Suprapubic skin (tissue), 4 donors: ENCODE data around the gene ROBO1. TPM values are rescaled to one million over a fixed set of nuclear protein-coding genes. Genes with fewer than 3 reads are reported as not detected.

ENCODE experiments used
- DNase-seq, 2 donors: peaks; one replicate each; pipeline ENCODE4 v3.0.0-alpha.2; 2019; ENCODE audit warnings: low spot score in 2 of 2
- H3K27ac ChIP-seq: fragments of 200-600 bp; sonication (generic); one replicate; pipeline ENCODE4 v1.5.1; 2019
- H3K27me3 ChIP-seq: fragments of 200-600 bp; sonication (generic); one replicate; pipeline ENCODE4 v1.5.1; 2019
- H3K36me3 ChIP-seq: fragments of 200-600 bp; sonication (generic); one replicate; pipeline ENCODE4 v1.5.1; 2019
- H3K4me1 ChIP-seq: fragments of 200-600 bp; sonication (generic); one replicate; pipeline ENCODE4 v1.5.1; 2019
- H3K4me3 ChIP-seq: fragments of 200-600 bp; sonication (generic); one replicate; pipeline ENCODE4 v1.5.1; 2019; ENCODE audit warnings: mild to moderate bottlenecking
- H3K9me3 ChIP-seq: fragments of 200-600 bp; sonication (generic); one replicate; pipeline ENCODE4 v1.5.1; 2019
- EP300 ChIP-seq: sonication (generic); formaldehyde crosslinking; IDR thresholded peaks from one replicate; pipeline ENCODE4 v1.6.1; 2017; ENCODE audit warnings: antibody characterized with exemption
- POLR2A ChIP-seq, 2 donors: fragments of 450-650 bp; IDR thresholded peaks; one replicate each; pipeline ENCODE4 v1.6.1; 2017; ENCODE audit warnings: antibody characterized with exemption in 2 of 2, mild to moderate bottlenecking in 2 of 2, moderate library complexity in 2 of 2
- POLR2AphosphoS5 ChIP-seq, 3 donors: sonication (generic); formaldehyde crosslinking; IDR thresholded peaks; one replicate each; pipeline ENCODE4 v1.6.1; 2017; ENCODE audit warnings: antibody characterized with exemption in 3 of 3
- WGBS: methylation state at CpG from one replicate; pipeline ENCODE4 v1.1.5; 2018; 5-methylcytosine and 5-hydroxymethylcytosine counted together
- total RNA-seq, 4 donors: library from RNA; depleted of rRNA; stranded (reverse); fragments of >200 nt; gene quantifications; one replicate each; pipeline ENCODE4 v1.1.0, GENCODE V29; 2016
- TF ChIP-seq, protein P1 (sequence below), 2 donors: fragments of 200-600 bp in 1 of 2; fragments of 450-650 bp in 1 of 2; sonication (generic) in 1 of 2; IDR thresholded peaks; one replicate each; pipeline ENCODE4 v1.5.1; 2016 to 2019; ENCODE audit warnings: antibody characterized with exemption in 2 of 2, mild to moderate bottlenecking in 1 of 2, moderate library complexity in 1 of 2

ROBO1 gene
- total RNA-seq, 4 donors from 2014 or later, result 67.7 to 80.3 (median 71.3) TPM

DNA sequence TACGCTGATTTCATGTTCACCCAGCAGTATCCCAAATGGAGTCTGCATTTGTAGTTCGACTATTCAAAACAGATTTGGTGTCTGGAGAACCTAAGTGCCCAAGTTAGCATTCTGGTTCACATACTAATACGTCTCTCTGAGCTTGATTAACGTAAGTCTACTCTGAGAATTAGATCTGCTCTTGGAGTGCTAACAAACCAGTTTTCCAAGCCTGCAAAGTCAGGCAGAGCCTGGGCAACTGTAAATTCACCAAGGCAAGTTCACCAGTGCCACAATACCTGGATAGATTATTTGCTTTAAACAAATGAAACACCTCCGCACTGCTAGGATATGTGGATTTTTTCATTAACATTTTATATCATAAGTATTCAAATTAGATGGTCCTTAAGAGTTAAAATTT, 912.6 kb downstream of the ROBO1 start:
- no peak overlapping the region for H3K4me3 ChIP-seq
- no peak for DNase-seq
- H3K36me3 ChIP-seq, result no peaks in the 10 kb centered on the region
- H3K4me1 ChIP-seq, result no peaks in the 10 kb centered on the region
- 78% methylated on average over 5 of the region's 5 CpGs for WGBS
- TF ChIP-seq POLR2A (IDR thresholded peaks at IDR 0.05), result no peak
- TF ChIP-seq POLR2AphosphoS5 (IDR thresholded peaks at IDR 0.05), result no peak
- TF ChIP-seq, protein P1, sequence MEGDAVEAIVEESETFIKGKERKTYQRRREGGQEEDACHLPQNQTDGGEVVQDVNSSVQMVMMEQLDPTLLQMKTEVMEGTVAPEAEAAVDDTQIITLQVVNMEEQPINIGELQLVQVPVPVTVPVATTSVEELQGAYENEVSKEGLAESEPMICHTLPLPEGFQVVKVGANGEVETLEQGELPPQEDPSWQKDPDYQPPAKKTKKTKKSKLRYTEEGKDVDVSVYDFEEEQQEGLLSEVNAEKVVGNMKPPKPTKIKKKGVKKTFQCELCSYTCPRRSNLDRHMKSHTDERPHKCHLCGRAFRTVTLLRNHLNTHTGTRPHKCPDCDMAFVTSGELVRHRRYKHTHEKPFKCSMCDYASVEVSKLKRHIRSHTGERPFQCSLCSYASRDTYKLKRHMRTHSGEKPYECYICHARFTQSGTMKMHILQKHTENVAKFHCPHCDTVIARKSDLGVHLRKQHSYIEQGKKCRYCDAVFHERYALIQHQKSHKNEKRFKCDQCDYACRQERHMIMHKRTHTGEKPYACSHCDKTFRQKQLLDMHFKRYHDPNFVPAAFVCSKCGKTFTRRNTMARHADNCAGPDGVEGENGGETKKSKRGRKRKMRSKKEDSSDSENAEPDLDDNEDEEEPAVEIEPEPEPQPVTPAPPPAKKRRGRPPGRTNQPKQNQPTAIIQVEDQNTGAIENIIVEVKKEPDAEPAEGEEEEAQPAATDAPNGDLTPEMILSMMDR (IDR thresholded peaks at IDR 0.05), result no peak
- TF ChIP-seq EP300, result no peak
- no peaks in the 10 kb centered on the region for H3K9me3 ChIP-seq
- H3K27me3 ChIP-seq, result no peaks in the 10 kb centered on the region
- no peak overlapping the region for H3K27ac ChIP-seq

DNA sequence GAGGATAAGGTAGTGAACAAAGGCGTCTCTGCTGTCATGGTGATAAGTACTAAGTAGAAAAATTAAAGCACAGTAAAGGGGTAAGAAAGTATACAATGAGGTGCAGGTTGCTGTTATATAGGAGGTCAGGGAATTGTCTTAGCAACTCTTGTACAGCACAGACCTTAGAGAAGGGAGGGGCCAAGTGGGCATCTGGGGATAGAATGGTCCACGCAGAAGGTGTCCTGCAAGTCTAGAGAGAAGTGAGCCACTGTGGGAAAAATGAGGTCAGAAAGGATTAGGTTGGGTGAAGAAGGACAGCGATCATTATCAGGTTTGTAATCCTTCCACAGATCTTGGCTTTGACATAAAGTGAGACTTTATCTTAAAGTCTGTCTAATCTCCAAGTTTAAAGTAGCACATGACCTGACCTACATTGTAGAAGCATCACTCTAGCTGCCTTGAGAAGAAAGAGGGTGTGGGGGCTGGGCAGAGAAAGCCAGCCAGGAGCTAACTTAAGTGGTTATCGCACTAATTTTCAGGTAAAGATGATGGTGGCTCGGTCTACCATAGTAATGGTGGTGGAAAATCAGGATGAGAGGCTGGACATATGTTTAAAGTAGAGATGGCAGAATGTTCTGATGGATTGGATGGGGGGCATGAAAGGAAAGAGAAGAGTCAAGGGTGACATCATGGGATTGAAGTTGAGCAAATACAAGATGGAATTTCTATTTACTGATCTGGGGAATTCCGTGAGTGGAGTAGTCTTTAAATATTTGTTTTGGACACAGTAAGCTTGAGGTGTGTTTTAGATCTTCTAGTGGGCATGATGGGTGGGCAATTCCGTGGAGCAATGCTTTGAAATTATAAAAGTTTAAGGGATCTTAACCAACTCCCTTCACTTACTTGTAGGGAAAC, 919.2 kb downstream of the ROBO1 start:
- Histone ChIP-seq H3K4me1 (peaks cover 14% of the 10 kb centered on the region), H3K27ac (no peak overlapping the region), H3K36me3 (no peaks in the 10 kb centered on the region), H3K4me3 (no peak overlapping the region), H3K9me3 (no peaks in the 10 kb centered on the region), H3K27me3 (no peaks in the 10 kb centered on the region)
- 78% methylated on average over 7 of the region's 7 CpGs for WGBS
- TF ChIP-seq POLR2AphosphoS5 (IDR thresholded peaks at IDR 0.05), result no peak
- no peak for TF ChIP-seq POLR2A (IDR thresholded peaks at IDR 0.05)
- no peak for TF ChIP-seq EP300
- TF ChIP-seq, protein P1 (IDR thresholded peaks at IDR 0.05), result no peak
- no peak for DNase-seq

DNA sequence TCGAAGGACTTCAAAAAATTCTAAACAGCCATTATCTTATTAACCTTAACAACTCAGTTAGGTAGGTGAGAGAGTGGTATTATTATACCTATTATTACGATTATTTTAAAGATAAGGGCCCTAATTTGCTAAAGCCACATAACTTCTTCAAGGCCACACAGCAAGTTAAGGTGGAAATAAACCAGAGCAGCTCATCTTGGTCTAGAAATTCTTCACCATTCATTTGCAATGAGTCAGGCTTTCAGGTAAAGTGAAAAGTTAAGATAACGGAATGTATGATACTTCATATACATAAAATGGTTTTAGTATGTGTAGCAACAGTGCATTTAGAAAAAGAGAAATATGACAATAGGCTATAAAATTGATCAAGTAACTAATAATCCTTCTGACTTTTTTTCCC, 920.2 kb downstream of the ROBO1 start:
- Histone ChIP-seq H3K27ac (no peak overlapping the region), H3K27me3 (no peaks in the 10 kb centered on the region), H3K4me1 (peaks cover 14% of the 10 kb centered on the region), H3K36me3 (no peaks in the 10 kb centered on the region), H3K9me3 (no peaks in the 10 kb centered on the region), H3K4me3 (no peak overlapping the region)
- TF ChIP-seq POLR2AphosphoS5 (IDR thresholded peaks at IDR 0.05) (no peak), POLR2A (IDR thresholded peaks at IDR 0.05) (no peak), EP300 (no peak)
- TF ChIP-seq, protein P1 (IDR thresholded peaks at IDR 0.05), result no peak
- DNase-seq, result no peak
- 53% methylated on average over 3 of the region's 3 CpGs for WGBS

DNA sequence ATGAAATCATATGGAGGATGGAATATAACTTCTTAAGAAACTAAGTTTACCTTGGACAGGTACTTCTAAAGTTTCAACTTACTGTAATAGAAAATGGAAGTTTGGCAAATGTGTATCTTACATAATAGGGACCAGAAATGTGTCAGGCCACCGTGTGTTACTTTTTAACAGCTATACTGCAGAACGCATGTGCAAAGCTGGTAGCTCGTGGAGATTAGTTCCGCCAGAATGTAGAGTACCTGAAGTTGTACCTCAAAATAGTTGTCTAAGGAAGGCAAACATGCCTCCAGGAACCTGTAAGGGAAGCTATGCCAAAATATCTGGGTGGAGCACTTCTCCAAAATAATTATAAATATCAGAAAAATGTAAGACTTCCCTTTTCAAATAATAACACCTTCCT, 920.6 kb downstream of the ROBO1 start:
- TF ChIP-seq EP300 (no peak), POLR2A (IDR thresholded peaks at IDR 0.05) (no peak), POLR2AphosphoS5 (IDR thresholded peaks at IDR 0.05) (no peak)
- TF ChIP-seq, protein P1 (IDR thresholded peaks at IDR 0.05), result no peak
- DNase-seq, result no peak
- Histone ChIP-seq H3K36me3 (no peaks in the 10 kb centered on the region), H3K4me1 (peaks cover 14% of the 10 kb centered on the region), H3K27ac (no peak overlapping the region), H3K27me3 (no peaks in the 10 kb centered on the region), H3K4me3 (no peak overlapping the region), H3K9me3 (no peaks in the 10 kb centered on the region)
- WGBS, result 50% methylated on average over 4 of the region's 4 CpGs

DNA sequence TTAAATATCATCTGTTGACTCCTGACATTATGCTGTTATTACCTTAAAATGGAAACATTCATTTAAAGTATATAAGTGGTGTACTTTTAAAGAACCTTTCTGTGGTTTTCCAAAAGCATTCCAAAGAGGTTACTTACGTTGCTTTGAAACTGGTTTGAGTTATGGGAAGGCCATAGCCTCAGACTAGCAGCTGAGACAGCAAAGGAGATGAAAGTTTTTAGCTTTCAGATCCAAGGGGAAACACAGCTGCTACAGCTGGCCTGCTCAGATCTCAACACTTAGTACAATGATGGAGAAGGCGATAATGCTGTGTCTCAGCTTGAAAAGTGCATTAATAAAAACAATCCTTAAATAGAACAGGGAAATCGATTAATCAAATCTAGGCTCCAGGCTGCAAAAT, 921.1 kb downstream of the ROBO1 start:
- H3K36me3 ChIP-seq, result no peaks in the 10 kb centered on the region
- H3K4me1 ChIP-seq, result peaks cover 14% of the 10 kb centered on the region
- WGBS, result 30% methylated on average over 3 of the region's 3 CpGs
- no peaks in the 10 kb centered on the region for H3K9me3 ChIP-seq
- no peak for TF ChIP-seq POLR2A (IDR thresholded peaks at IDR 0.05)
- TF ChIP-seq POLR2AphosphoS5 (IDR thresholded peaks at IDR 0.05), result no peak
- H3K27ac ChIP-seq, result no peak overlapping the region
- H3K4me3 ChIP-seq, result no peak overlapping the region
- no peaks in the 10 kb centered on the region for H3K27me3 ChIP-seq
- DNase-seq, result no peak
